Stimulated activated CD4-positive, alpha-beta T cell treated with anti-CD3 and anti-CD28 coated beads, TNF-alpha, amount 100 ng/mL, for 24 hours (primary cell): ENCODE measurements around the gene TOLLIP.

Experiments
- DNase-seq, 3 experiments: peaks; one replicate each; pipeline ENCODE4 v3.0.0-alpha.2; 2020; ENCODE audit warnings: low read depth in 3 of 3

TOLLIP gene

GRCh38 chr11:1310772-1311468 lies 1.5 kb upstream of the TOLLIP start:
- peak in 1 of 3 experiments; percentile 52 for DNase-seq

DNA sequence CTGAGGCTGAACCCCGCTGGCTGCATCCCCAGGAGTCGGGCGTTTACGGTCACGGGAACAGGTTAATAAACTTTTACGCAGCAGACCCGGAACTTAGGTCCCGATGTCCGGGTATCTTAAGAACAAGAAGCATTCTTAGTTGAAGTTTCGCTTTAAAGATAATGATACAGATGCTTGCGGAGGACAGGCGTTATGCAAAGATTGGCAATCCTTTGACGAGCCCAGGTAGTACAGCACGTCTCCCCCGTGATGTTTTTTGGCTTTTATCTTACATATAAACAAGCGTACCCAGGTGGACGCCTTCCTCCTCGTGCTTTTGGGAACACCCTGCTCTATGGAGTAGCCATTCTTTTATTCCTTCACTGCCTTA lies 871 bp upstream of the TOLLIP start:
- DNase-seq: no peak

- DNase-seq: peak in 1 of 3 experiments; percentile 10
These were observed 512 bp downstream of the TOLLIP start for GRCh38 chr11:1308743-1309497.

DNA sequence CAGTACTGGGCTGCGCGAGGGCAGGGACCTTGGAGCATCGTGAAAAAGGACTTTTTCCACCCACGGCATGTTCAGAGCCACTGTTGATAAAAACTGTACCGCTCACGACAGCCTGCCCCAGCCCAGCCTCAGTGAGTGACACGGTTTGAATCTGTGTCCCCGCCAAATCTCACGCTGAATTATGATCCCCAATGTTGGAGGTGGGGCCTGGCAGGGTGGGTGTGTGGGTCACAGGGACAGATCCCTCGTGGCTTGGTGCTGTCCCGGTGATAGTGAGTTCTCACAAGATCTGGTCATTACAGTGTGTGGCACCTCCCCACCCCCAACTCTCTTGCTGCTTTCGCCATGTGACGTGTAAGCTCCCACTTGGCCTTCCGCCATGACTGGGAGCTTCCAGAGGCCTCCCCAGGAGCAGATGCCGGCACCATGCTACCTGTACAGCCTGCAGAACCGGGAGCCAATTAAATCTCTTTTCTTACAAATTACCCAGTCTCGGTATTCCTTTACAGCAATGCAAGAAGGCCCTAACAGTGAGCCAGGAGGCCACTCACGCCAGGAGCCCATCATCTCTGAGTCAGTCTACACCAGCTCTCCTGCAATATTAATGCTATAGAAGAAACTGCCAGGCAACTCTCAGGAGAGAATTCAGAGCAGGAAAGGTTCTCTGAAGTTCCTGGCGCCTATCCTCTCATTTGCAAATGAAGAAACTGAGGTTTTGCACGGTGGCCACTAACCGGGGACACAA lies 1.3 kb downstream of the TOLLIP start:
- DNase-seq: no peak

DNA sequence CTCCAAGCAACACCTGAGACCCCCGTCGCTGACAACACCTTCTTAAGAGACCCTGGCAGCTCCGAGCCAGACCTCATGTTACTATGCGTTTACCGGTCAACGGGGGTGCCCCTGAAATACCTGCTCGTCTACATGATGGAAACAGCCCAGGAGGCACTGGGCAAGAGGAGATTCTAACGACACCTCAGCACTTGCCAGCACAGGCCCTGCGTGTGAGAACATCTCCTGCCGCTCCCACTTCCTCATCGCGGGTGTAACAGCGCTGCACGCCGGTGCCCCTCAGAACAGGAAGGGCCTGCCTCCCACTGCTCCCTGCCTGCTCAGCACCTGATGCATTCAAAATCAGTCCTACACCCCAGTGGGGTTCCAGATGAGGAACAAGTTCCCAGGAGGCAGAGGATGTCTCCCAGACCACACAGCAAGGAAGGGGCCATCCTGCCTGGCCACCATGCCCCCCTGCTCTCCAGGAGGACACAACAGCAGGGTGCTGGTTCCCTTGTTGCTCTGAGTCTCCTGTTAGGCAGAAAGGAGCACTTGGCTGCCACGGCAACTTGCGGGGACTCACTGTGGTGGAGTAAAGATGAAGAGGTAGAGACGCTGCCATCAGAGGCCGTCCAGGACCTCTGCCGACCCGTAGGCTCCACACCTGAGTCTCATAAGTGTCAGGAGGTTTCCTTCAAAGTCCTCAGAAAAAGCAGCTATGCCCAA lies 2.1 kb downstream of the TOLLIP start:
- no peak for DNase-seq

DNA sequence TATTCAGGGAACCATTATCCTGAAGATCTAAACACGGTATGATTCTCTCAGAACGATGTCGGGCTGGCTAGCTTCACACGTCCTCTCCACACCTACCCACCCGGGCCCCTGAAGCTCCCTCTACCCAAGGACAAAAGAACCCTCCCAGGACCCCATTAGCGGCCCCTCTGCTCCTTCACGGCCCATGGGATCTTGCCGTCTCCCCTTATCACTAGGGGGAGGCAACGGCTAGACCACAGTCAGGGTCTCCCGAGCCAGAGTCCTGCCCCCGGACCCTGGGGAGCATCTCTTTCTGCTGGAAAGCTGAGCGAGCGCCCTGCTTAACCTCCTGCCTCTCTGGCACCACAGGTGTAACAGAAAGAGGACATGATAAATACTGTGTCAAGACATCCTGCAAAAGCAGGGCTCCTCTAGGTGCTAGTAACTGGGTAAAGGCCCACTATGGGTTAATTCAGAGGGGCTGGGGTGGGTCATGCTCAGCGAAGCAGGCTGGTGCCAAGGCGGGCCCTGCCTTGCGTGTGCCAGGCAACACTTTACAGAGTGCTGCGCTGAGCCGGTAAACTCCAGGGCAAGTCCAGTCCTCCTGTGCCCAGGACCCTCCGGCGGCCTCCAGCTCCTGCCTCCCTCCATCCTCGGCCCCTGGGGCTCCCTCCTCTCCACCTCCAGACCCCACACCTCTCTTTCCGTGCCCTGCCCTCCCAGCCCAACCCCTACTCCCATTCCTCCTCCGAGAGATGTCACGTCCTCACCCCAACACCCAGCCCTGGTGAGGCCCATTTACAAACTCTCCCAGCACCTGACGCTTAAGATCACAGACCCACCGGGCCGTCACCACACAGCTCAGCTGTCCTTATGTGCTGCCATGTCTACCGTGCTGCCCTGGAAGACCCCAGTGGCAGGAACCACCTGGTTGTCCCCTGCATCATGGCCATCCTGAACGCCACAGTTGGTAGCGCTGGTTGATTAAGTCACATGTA lies 3.0 kb downstream of the TOLLIP start:
- DNase-seq: no peak

DNA sequence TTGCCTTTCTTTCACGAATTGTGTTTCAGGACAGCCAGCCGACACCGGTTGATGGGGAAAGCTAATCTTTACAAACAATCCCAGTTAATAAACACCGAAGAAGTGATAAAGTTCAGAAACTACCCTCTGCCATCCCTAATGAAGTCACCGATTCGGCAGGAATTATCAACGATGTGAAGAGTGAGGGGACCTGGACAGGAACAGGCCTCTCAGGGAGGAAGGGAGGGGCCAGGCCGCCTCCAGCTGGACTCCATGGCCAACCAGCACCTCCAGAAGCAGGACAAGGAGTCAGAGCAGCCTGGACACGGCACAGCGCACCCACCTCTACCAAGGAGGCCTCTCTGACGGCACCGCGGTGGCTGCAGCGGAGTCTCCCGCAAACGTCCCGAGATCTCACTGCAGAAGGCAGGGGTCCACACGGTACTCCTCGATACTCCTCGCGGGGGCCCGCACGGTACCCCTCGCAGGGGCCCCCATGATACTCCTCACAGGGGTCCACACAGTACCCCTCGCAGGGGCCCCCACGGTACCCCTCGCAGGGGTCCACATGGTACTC lies 3.9 kb downstream of the TOLLIP start:
- no peak for DNase-seq

DNA sequence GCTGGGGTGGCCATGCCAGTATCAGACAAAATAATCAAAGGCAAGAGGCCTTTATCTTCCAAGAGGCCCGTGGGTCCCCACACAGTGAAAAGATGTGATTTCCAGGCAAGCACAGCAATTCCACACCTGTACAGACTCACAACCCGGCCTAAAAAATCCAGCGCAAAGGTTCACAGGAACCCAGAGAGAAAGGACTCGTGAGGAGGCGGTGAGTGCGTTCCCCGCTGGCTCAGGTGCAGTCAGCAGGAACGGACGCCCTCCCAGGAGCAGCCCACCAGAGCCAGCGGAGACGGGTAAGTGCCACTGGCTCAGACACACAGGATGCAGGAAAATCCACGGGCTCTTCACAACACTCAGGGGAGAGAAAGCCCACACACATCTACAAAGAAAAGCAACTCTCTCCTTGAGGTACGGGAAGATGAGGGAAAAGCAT lies 4.4 kb downstream of the TOLLIP start:
- DNase-seq: no peak

GRCh38 chr11:1304380-1304779 lies 5.1 kb downstream of the TOLLIP start:
- DNase-seq: no peak

DNA sequence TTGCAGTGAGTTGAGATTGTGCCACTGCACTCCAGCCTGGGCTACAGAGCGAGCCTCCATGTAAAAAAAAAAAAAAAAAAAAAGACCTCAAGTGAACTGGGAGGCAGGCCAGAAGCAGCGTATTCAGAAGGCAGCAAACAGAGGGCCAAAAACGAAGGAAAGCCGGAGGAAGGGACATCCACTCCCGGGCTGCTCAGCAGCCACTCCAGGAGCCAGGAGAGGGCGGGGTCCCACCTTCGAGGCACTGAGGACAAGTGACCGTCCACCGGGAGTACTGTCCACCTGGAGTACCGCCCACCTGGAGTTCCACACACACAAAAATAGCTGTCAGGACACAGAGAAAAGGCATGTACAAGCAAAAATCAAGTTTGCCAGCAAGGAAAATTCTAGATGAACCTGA lies 5.5 kb downstream of the TOLLIP start:
- DNase-seq: no peak

DNA sequence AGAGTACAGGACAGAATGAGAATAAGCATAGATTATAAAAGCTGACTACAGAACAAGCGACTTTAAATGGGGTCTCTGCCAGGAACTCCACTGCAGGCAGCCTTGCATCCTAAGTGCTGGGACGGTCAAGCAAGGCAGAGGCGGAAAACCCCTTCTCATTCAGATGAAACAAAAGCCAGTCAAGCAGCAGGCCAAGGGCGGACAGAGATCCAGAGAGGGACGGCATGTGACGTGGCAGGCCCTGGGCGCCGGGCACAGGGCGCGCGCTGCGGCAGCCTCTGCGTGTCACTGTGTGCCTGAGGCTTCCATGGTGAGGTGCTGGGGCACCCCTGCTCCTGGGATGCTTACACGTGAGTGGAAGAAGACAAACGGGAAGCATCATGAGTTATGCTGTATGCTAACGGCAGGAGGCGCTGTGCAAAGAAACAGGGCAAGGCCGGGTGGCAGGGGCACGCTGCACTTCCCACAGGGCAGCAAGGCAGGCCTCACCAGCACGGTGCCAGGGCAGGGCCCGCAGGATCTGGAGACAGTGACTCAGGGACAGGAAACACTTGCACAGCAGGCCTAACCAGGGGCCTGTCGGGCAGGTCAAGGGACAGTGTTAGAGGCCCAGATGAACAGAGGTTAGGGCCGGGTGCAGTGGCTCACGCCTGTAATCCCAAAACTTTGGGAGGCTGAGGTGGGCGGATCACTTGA lies 6.2 kb downstream of the TOLLIP start:
- no peak for DNase-seq

- DNase-seq: no peak
These were observed 6.8 kb downstream of the TOLLIP start for GRCh38 chr11:1302461-1303125.

- no peak for DNase-seq
These were observed 7.4 kb downstream of the TOLLIP start for GRCh38 chr11:1302041-1302460.

DNA sequence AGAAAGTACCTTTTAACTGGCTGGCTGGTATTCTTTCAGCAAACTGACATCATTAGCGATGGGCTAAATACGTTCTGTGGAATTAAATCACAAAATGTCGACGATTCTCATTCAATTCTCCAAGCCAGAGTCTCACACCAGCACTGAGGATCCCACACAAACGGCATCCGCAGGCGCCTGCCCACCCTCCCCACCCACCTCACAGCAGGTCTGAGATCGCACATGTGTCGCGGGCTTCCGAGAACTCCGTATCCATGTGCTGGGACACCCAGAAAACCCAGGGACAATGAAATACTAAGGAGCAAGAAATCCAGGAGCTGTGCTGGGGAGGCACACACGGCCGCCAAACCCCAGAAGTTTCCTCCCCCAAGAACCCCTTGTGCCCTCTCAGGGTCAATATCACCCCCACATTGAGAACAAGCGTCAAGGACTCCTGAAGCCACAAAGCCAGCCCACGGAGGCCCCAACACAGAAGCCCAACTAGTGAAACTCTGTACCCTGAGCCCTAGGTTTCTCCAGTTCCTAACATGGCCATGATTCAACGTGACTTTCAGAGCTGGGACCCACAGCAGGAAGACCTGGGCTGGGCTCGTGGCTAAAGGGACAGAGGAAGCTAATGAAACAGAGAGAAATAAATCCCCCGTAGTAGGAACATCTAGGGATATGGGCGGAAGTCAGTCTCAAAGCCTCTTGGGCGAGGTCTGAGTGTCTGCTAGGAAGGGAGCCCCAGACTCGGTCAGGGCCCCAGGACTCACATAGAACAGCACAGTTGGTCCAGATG lies 8.0 kb downstream of the TOLLIP start:
- DNase-seq: no peak

DNA sequence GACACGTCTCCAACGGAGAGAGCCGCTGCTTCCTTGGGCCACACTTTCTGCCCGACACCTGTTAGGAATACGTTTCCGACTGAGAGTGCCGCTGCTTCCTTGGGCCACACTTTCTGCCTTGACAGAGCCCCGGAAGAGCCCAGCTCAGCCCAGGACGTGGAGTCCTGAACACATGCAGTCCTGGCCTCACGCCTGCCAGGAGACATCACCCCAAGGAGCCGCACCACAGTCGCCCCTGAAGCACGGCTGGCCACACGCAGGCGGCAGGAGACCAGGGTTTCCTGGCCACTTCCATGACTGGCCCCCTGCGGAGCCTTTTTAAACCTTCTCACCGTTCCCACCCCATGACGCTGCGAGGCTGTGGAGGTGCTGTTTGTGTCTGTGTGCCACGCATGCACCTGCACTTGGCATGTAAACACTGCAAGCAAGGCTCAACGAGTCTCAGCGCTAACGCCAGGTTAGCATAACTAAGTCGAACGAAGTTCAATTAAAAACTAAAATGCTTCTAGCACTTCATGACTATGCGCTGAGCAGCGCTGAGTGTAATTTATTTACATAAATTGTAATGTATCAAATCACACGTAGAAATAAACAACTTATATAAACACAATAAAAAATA lies 8.8 kb downstream of the TOLLIP start:
- no peak for DNase-seq

DNA sequence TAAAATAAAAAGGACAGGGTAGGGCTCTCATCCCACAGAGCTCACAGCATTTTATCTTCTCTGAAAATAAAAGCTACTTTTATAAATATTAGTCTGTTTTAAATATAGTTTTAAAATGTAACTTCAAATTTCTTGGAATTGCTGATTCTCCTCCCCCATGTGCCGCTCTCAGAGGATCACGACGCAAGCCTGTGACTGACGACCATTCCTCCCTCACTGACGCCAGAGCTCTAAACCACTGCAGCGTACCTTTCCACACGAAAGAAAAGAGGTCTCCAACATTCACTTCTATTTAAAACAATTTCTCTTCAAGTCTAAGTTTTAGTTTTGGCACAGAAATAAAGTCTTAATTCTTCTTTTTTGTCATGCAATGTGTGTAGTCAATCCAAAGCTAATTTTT lies 9.3 kb downstream of the TOLLIP start:
- DNase-seq: no peak

DNA sequence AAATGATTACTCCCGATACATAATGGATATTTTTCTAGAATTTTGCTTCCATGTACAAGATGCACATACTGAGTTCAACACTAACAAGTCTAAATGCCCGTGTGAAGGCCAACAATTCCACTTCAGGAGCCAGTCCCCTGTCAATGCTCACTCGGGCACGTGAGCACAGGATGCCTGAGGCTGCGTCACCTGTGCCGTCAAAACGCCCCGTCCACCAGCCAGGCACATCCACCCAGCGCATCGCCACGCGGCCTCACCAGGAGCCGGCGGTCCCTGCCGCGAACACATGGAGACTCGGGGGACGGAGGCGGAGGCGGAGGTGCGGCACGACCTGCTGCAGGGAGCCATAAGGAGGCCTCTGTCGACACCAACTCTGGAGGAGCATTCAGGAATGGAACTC lies 9.8 kb downstream of the TOLLIP start:
- DNase-seq: no peak
